Sigmoid colon (tissue), 4 donors: Measurements from ENCODE around the gene ENO2.
"Not testable (repeated sequence)": the region's sequence is repeated elsewhere in the genome, so short reads cannot be mapped to it uniquely, and the experiment has no call there.

Experiments
- EP300 ChIP-seq, 4 donors: sonication (generic); formaldehyde crosslinking; IDR thresholded peaks; one replicate each; pipeline ENCODE4 v1.6.1; 2017; ENCODE audit warnings: antibody characterized with exemption in 4 of 4
- POLR2A ChIP-seq, 2 donors: fragments of 450-650 bp; IDR thresholded peaks; one replicate each; pipeline ENCODE4 v1.6.1; 2016; ENCODE audit warnings: antibody characterized with exemption in 2 of 2, mild to moderate bottlenecking in 2 of 2, moderate library complexity in 2 of 2
- POLR2AphosphoS5 ChIP-seq, 4 donors: sonication (generic); formaldehyde crosslinking; IDR thresholded peaks; one replicate each; pipeline ENCODE4 v1.6.1; 2017; ENCODE audit warnings: antibody characterized with exemption in 4 of 4
- TF ChIP-seq, protein P1 (sequence below), 4 experiments: fragments of 450-650 bp in 3 of 4; fragments of 200-600 bp in 1 of 4; IDR thresholded peaks; one replicate each; pipeline ENCODE4 v1.5.1; 2016 to 2019; ENCODE audit warnings: antibody characterized with exemption in 4 of 4, mild to moderate bottlenecking in 3 of 4, moderate library complexity in 2 of 4

DNA sequence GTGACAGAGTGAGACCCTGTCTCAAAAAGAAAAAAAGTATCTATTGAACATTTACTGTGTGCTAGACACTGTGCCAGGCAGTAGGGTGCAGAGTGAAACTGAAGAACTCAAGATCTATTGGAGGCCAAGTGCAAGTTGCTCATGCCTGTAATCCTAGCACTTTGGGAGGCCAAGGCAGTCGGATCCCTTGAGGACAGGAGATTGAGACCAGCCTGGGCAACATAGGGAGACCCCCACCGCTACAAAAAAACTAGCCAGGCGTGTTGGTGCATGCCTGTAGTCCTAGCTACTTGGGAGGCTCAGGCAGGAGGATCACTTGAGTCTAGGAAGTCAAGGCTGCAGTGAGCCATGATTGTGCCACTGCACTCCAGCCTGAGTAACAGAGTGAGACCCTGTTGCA, 21.7 kb upstream of the ENO2 start:
- TF ChIP-seq, protein P1, sequence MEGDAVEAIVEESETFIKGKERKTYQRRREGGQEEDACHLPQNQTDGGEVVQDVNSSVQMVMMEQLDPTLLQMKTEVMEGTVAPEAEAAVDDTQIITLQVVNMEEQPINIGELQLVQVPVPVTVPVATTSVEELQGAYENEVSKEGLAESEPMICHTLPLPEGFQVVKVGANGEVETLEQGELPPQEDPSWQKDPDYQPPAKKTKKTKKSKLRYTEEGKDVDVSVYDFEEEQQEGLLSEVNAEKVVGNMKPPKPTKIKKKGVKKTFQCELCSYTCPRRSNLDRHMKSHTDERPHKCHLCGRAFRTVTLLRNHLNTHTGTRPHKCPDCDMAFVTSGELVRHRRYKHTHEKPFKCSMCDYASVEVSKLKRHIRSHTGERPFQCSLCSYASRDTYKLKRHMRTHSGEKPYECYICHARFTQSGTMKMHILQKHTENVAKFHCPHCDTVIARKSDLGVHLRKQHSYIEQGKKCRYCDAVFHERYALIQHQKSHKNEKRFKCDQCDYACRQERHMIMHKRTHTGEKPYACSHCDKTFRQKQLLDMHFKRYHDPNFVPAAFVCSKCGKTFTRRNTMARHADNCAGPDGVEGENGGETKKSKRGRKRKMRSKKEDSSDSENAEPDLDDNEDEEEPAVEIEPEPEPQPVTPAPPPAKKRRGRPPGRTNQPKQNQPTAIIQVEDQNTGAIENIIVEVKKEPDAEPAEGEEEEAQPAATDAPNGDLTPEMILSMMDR (IDR thresholded peaks at IDR 0.05): not testable (repeated sequence)
- TF ChIP-seq POLR2A, EP300, POLR2AphosphoS5 (IDR thresholded peaks at IDR 0.05): not testable (repeated sequence)
